Mucosa of stomach (tissue), 1 donor: Measurements from ENCODE around the gene DEAF1.
"Not testable (repeated sequence)": the region's sequence is repeated elsewhere in the genome, so short reads cannot be mapped to it uniquely, and the experiment has no call there.

Source experiments
- H3K27me3 ChIP-seq: one replicate; pipeline ENCODE4 v1.7.0; 2013; ENCODE audit warnings: mild to moderate bottlenecking, low read length; ENCODE audit not compliant: control insufficient read depth, insufficient read depth
- H3K36me3 ChIP-seq: one replicate; pipeline ENCODE4 v1.7.0; 2013; ENCODE audit warnings: low read length; ENCODE audit not compliant: control insufficient read depth, insufficient read depth
- H3K4me1 ChIP-seq: one replicate; pipeline ENCODE4 v1.7.0; 2013; ENCODE audit warnings: mild to moderate bottlenecking, low read length; ENCODE audit not compliant: control insufficient read depth, insufficient read depth
- H3K4me3 ChIP-seq: one replicate; pipeline ENCODE4 v1.7.0; 2013; ENCODE audit warnings: low read length
- H3K9ac ChIP-seq: one replicate; pipeline ENCODE4 v1.7.0; 2013; ENCODE audit warnings: mild to moderate bottlenecking, low read length, moderate library complexity
- H3K9me3 ChIP-seq: one replicate; pipeline ENCODE4 v1.7.0; 2013; ENCODE audit warnings: mild to moderate bottlenecking, low read length, moderate library complexity; ENCODE audit not compliant: control insufficient read depth
- donor health status: Pancreatic carcinoma.

Gene DEAF1

GRCh38 chr11:693415-693831 is 1.6 kb downstream of the DEAF1 start:
- Histone ChIP-seq H3K9ac (no peak overlapping the region), H3K9me3 (no peaks in the 10 kb centered on the region), H3K27me3 (no peaks in the 10 kb centered on the region), H3K36me3 (no peaks in the 10 kb centered on the region), H3K4me3 (no peak overlapping the region), H3K4me1 (peaks cover 17% of the 10 kb centered on the region)

- Histone ChIP-seq H3K4me3 (no peak overlapping the region), H3K9me3 (no peaks in the 10 kb centered on the region), H3K4me1 (peaks cover 17% of the 10 kb centered on the region), H3K9ac (no peak overlapping the region), H3K36me3 (no peaks in the 10 kb centered on the region), H3K27me3 (no peaks in the 10 kb centered on the region)
These were observed 2.1 kb downstream of the DEAF1 start for GRCh38 chr11:692824-693414.

GRCh38 chr11:691710-692590 is 3.1 kb downstream of the DEAF1 start:
- Histone ChIP-seq H3K4me1 (peaks cover 17% of the 10 kb centered on the region), H3K9me3 (no peaks in the 10 kb centered on the region), H3K4me3 (no peak overlapping the region), H3K36me3 (peaks cover 3% of the 10 kb centered on the region), H3K27me3 (no peaks in the 10 kb centered on the region), H3K9ac (no peak overlapping the region)

- no peaks in the 10 kb centered on the region for H3K9me3 ChIP-seq
- no peak overlapping the region for H3K4me3 ChIP-seq
- H3K4me1 ChIP-seq: peaks cover 12% of the 10 kb centered on the region
- H3K9ac ChIP-seq: no peak overlapping the region
- peaks cover 5% of the 10 kb centered on the region for H3K36me3 ChIP-seq
- no peaks in the 10 kb centered on the region for H3K27me3 ChIP-seq
These were observed 4.0 kb downstream of the DEAF1 start for GRCh38 chr11:690738-691633.

- H3K36me3 ChIP-seq, H3K9me3 ChIP-seq, H3K27me3 ChIP-seq, H3K9ac ChIP-seq, H3K4me3 ChIP-seq: not testable (repeated sequence)
- H3K4me1 ChIP-seq: peaks cover 12% of the 10 kb centered on the region
These were observed 4.8 kb downstream of the DEAF1 start for GRCh38 chr11:690244-690643.

GRCh38 chr11:689625-690024 is 5.4 kb downstream of the DEAF1 start:
- H3K27me3 ChIP-seq: no peaks in the 10 kb centered on the region
- no peak overlapping the region for H3K9ac ChIP-seq
- peaks cover 5% of the 10 kb centered on the region for H3K36me3 ChIP-seq
- no peak overlapping the region for H3K4me3 ChIP-seq
- no peaks in the 10 kb centered on the region for H3K9me3 ChIP-seq
- H3K4me1 ChIP-seq: peaks cover 12% of the 10 kb centered on the region

GRCh38 chr11:688681-689080 is 6.3 kb downstream of the DEAF1 start:
- peaks cover 5% of the 10 kb centered on the region for H3K36me3 ChIP-seq
- H3K27me3 ChIP-seq: no peaks in the 10 kb centered on the region
- H3K9ac ChIP-seq: no peak overlapping the region
- no peak overlapping the region for H3K4me3 ChIP-seq
- peaks cover 5% of the 10 kb centered on the region for H3K4me1 ChIP-seq
- H3K9me3 ChIP-seq: no peaks in the 10 kb centered on the region

GRCh38 chr11:687751-688150 is 7.3 kb downstream of the DEAF1 start:
- Histone ChIP-seq H3K9me3 (no peaks in the 10 kb centered on the region), H3K27me3 (no peaks in the 10 kb centered on the region), H3K9ac (no peak overlapping the region), H3K36me3 (peaks cover 5% of the 10 kb centered on the region), H3K4me1 (no peaks in the 10 kb centered on the region), H3K4me3 (no peak overlapping the region)

GRCh38 chr11:686451-687243 is 8.4 kb downstream of the DEAF1 start:
- H3K4me1 ChIP-seq: no peaks in the 10 kb centered on the region
- H3K36me3 ChIP-seq: peaks cover 5% of the 10 kb centered on the region
- no peak overlapping the region for H3K9ac ChIP-seq
- H3K27me3 ChIP-seq: no peaks in the 10 kb centered on the region
- H3K4me3 ChIP-seq: no peak overlapping the region
- H3K9me3 ChIP-seq: no peaks in the 10 kb centered on the region

GRCh38 chr11:680970-681369 is 14.1 kb downstream of the DEAF1 start:
- H3K9me3 ChIP-seq: no peaks in the 10 kb centered on the region
- no peak overlapping the region for H3K4me3 ChIP-seq
- H3K9ac ChIP-seq: no peak overlapping the region
- H3K36me3 ChIP-seq: no peaks in the 10 kb centered on the region
- no peaks in the 10 kb centered on the region for H3K27me3 ChIP-seq
- no peaks in the 10 kb centered on the region for H3K4me1 ChIP-seq

GRCh38 chr11:680476-680875 is 14.5 kb downstream of the DEAF1 start:
- Histone ChIP-seq H3K4me1 (no peaks in the 10 kb centered on the region), H3K9ac (no peak overlapping the region), H3K4me3 (no peak overlapping the region), H3K36me3 (no peaks in the 10 kb centered on the region), H3K27me3 (no peaks in the 10 kb centered on the region), H3K9me3 (no peaks in the 10 kb centered on the region)
